Retinal pigment epithelial cell (primary cell): ENCODE measurements around the gene VCX.
"Not testable (repeated sequence)": the region's sequence is repeated elsewhere in the genome, so short reads cannot be mapped to it uniquely, and the experiment has no call there.

Source experiments
- DNase-seq: peaks from one replicate; pipeline ENCODE4 v3.0.0-alpha.2; 2010; ENCODE audit warnings: low read depth
- H3K4me3 ChIP-seq: 2 replicates; pipeline ENCODE4 v1.5.1; 2011; ENCODE audit warnings: mild to moderate bottlenecking, low read length, control low read depth, moderate library complexity
- TF ChIP-seq, protein P1 (sequence below): conservative IDR thresholded peaks from 2 replicates; pipeline ENCODE4 v1.5.1; 2011; ENCODE audit warnings: low read depth, low read length, control low read depth, inconsistent platforms

The VCX gene

GRCh38 chrX:7842871-7843270 is at the start of gene VCX:
Gene VCX, plus strand, starts transcription at chrX:7843171. Its CDS starts 33 bp downstream, at chrX:7843204.
- DNase-seq, H3K4me3 ChIP-seq: not testable (repeated sequence)

DNA sequence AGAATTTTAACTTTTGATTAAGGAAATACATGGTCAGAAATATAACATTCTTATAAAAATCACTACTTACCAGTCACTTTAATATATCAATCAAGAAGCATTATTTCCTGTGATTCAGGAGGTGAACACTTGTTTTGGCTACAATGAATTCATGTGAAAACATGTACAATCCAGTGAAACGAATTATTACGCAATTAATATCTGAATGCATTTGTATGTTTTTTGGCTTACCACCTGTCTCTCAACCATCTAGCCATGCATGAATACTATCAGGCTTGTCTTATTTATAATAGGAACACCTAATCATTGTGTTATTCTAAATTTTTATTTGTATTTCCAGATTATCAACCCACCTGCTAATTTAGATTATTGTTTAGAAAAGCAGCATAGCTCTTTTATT is 44.6 kb upstream of the VCX start:
- no peak overlapping the region for H3K4me3 ChIP-seq
- TF ChIP-seq, protein P1, sequence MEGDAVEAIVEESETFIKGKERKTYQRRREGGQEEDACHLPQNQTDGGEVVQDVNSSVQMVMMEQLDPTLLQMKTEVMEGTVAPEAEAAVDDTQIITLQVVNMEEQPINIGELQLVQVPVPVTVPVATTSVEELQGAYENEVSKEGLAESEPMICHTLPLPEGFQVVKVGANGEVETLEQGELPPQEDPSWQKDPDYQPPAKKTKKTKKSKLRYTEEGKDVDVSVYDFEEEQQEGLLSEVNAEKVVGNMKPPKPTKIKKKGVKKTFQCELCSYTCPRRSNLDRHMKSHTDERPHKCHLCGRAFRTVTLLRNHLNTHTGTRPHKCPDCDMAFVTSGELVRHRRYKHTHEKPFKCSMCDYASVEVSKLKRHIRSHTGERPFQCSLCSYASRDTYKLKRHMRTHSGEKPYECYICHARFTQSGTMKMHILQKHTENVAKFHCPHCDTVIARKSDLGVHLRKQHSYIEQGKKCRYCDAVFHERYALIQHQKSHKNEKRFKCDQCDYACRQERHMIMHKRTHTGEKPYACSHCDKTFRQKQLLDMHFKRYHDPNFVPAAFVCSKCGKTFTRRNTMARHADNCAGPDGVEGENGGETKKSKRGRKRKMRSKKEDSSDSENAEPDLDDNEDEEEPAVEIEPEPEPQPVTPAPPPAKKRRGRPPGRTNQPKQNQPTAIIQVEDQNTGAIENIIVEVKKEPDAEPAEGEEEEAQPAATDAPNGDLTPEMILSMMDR: no peak
- no peak for DNase-seq

DNA sequence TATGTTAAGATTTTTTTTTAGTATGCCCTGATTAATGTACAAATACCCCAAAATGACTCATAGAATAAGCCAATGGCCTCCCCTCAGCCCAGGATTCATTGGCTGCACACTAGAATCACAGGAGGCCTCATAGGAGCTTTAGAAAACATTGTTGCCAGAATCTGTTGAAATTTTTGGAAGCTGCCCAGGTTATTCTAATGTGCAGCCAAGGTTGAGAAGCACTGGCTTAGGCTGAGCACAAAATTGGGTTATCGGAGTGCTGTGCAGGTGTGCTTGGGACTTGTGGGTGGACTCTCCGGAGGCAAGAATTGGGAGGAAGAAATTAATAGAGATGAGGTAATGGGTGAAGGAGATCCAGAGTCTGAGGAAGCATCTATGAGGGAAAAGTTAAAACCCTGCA is 41.3 kb upstream of the VCX start:
- H3K4me3 ChIP-seq: no peak overlapping the region
- TF ChIP-seq, protein P1: no peak
- no peak for DNase-seq

GRCh38 chrX:7815166-7815805 is 27.7 kb upstream of the VCX start:
- TF ChIP-seq, protein P1: no peak
- no peak overlapping the region for H3K4me3 ChIP-seq
- DNase-seq: no peak

DNA sequence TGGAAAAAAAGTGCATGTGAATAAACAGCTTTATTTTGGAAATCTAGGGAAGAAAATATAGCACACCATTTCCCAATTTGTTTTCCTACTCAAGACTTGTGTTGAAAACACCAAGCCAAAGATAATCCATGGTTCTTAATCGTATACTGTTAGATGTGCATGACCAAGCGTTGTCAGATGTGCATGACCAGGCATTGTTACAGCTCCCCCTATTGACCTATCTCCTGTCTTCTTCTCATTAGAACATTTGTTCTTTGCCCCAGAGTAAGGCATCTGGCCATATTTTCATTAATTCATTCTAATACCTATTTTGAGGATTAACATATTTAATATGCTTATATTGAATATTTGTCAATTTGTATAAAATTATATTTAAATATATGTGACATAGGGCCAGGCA is 14.4 kb upstream of the VCX start:
- TF ChIP-seq, protein P1: no peak
- no peak for DNase-seq
- no peak overlapping the region for H3K4me3 ChIP-seq

GRCh38 chrX:7841084-7841805 is 1.7 kb upstream of the VCX start:
- no peak overlapping the region for H3K4me3 ChIP-seq
- TF ChIP-seq, protein P1: no peak
- DNase-seq: no peak

- no peak for DNase-seq
- H3K4me3 ChIP-seq: no peak overlapping the region
- TF ChIP-seq, protein P1: no peak
Measured at GRCh38 chrX:7852166-7852565, 9.2 kb downstream of the VCX start.
